Fibroblast of lung (primary cell): ENCODE measurements around the gene ARHGEF10L. TPM values are rescaled to one million over a fixed set of nuclear protein-coding genes. Genes with fewer than 3 reads are reported as not detected.

Source experiments
- DNase-seq, 2 donors: peaks; one replicate each; pipeline versions ENCODE4 v3.0.0 to v3.0.0-alpha.2; 2010; ENCODE audit warnings: low read depth in 2 of 2
- H2AFZ ChIP-seq: 2 replicates; pipeline ENCODE4 v1.5.1; 2012; ENCODE audit warnings: low read length, control low read depth, inconsistent platforms
- H3K27ac ChIP-seq: 2 replicates; pipeline ENCODE4 v1.5.1; 2011; ENCODE audit warnings: low read length, control low read depth; ENCODE audit not compliant: insufficient read depth
- H3K27me3 ChIP-seq: 2 replicates; pipeline ENCODE4 v1.5.1; 2011; ENCODE audit warnings: mild to moderate bottlenecking, low read length; ENCODE audit not compliant: control insufficient read depth, insufficient read depth
- H3K36me3 ChIP-seq: 2 replicates; pipeline ENCODE4 v1.5.1; 2011; ENCODE audit warnings: low read length; ENCODE audit not compliant: control insufficient read depth, insufficient read depth
- H3K4me1 ChIP-seq: 2 replicates; pipeline ENCODE4 v1.5.1; 2011; ENCODE audit warnings: low read length; ENCODE audit not compliant: control insufficient read depth, insufficient read depth; ENCODE audit errors: extremely low read depth
- H3K4me2 ChIP-seq: 2 replicates; pipeline ENCODE4 v1.5.1; 2011; ENCODE audit warnings: low read length, control low read depth; ENCODE audit not compliant: insufficient read depth; ENCODE audit errors: extremely low read depth
- H3K4me3 ChIP-seq, 4 experiments: fragments of 200-600 bp in 1 of 4; sonication (generic) in 1 of 4; replicated peaks in 1 of 4; 2 replicates each; pipeline ENCODE4 v1.5.1; 2011 to 2016; ENCODE audit warnings: low read length in 4 of 4, low read depth in 3 of 4, mild to moderate bottlenecking in 3 of 4, control low read depth in 2 of 4, inconsistent platforms in 1 of 4, mixed read lengths in 1 of 4; ENCODE audit not compliant: insufficient read depth in 1 of 4; ENCODE audit errors: control extremely low read depth in 1 of 4
- H3K79me2 ChIP-seq: 2 replicates; pipeline ENCODE4 v1.5.1; 2012; ENCODE audit warnings: mild to moderate bottlenecking, low read length, inconsistent platforms; ENCODE audit not compliant: control insufficient read depth, insufficient read depth
- H3K9ac ChIP-seq: 2 replicates; pipeline ENCODE4 v1.5.1; 2011; ENCODE audit warnings: mild to moderate bottlenecking, low read length, control low read depth; ENCODE audit not compliant: insufficient read depth
- H3K9me3 ChIP-seq: 2 replicates; pipeline ENCODE4 v1.5.1; 2012; ENCODE audit warnings: low read depth, low read length; ENCODE audit not compliant: control insufficient read depth, insufficient read depth
- H4K20me1 ChIP-seq: 2 replicates; pipeline ENCODE4 v1.5.1; 2011; ENCODE audit warnings: low read length; ENCODE audit not compliant: control insufficient read depth, insufficient read depth; ENCODE audit errors: extremely low read depth
- EZH2 ChIP-seq: IDR thresholded peaks from 2 replicates; pipeline ENCODE4 v1.5.1; 2012; ENCODE audit warnings: low read length, control low read depth, mild to moderate bottlenecking; ENCODE audit errors: missing control alignments
- polyA plus RNA-seq, 2 donors: library from polyadenylated mRNA; depleted of rRNA in 1 of 2; stranded (reverse) in 1 of 2; unstranded in 1 of 2; fragments of >200 nt; gene quantifications; 2 replicates each; pipeline ENCODE4 v1.2.1, GENCODE V29; 2011 to 2012; ENCODE audit warnings: missing spikeins in 1 of 2
- total RNA-seq: library from RNA; depleted of rRNA; stranded (reverse); fragments of >200 nt; gene quantifications from 2 replicates; pipeline ENCODE4 v1.2.1, GENCODE V29; 2014
- TF ChIP-seq, protein P1 (sequence below), 2 donors: IDR thresholded peaks in 1 of 2; conservative IDR thresholded peaks in 1 of 2; 1 replicate in 1 of 2; 2 replicates in 1 of 2; pipeline ENCODE4 v1.5.1; 2011 to 2012; ENCODE audit warnings: low read length in 2 of 2, control low read depth in 1 of 2, inconsistent platforms in 1 of 2, low read depth in 1 of 2, mild to moderate bottlenecking in 1 of 2

Gene ARHGEF10L
- total and polyA plus RNA-seq, 2 donors (not counting 1 experiment from before 2014, with no cell fraction given): 11.2 to 24.3 TPM

- Histone ChIP-seq H3K79me2 (peaks cover 16% of the 10 kb centered on the region), H3K4me1 (peaks cover 12% of the 10 kb centered on the region), H3K9ac (no peak overlapping the region), H3K27ac (no peak overlapping the region), H3K36me3 (peaks cover 8% of the 10 kb centered on the region), H3K4me3 (no peak overlapping the region), H3K9me3 (no peaks in the 10 kb centered on the region), H3K27me3 (no peaks in the 10 kb centered on the region), H3K4me2 (no peak overlapping the region), H2AFZ (no peak overlapping the region), H4K20me1 (no peaks in the 10 kb centered on the region)
- DNase-seq: no peak
- TF ChIP-seq, protein P1, sequence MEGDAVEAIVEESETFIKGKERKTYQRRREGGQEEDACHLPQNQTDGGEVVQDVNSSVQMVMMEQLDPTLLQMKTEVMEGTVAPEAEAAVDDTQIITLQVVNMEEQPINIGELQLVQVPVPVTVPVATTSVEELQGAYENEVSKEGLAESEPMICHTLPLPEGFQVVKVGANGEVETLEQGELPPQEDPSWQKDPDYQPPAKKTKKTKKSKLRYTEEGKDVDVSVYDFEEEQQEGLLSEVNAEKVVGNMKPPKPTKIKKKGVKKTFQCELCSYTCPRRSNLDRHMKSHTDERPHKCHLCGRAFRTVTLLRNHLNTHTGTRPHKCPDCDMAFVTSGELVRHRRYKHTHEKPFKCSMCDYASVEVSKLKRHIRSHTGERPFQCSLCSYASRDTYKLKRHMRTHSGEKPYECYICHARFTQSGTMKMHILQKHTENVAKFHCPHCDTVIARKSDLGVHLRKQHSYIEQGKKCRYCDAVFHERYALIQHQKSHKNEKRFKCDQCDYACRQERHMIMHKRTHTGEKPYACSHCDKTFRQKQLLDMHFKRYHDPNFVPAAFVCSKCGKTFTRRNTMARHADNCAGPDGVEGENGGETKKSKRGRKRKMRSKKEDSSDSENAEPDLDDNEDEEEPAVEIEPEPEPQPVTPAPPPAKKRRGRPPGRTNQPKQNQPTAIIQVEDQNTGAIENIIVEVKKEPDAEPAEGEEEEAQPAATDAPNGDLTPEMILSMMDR (conservative IDR thresholded peaks at IDR 0.05 in 1 of 2, IDR thresholded peaks at IDR 0.05 in 1 of 2; ENCODE audit: low read depth in 1 of 2, low read length in 2 of 2): no peak
- TF ChIP-seq EZH2: no peak
Observed at GRCh38 chr1:17620448-17620847, 81.0 kb downstream of the ARHGEF10L start.

DNA sequence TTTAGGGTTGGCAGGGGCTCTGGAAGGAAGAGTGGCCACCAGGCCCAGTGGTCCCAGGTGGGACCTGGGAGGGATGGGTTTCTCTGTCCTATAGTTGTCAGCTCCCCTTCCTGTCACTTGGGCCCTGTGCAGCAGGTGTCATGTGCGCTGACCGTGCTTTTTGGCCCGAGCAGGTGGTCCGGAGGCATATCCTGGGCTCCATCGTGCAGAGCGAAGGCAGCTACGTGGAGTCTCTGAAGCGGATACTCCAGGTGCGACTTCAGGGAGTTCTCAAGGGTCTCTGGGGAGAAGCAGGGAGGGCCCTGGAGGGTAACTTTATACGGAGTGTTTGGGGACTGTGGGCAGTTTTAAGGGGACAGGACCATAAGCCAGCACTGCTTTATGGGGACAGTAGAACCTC lies 82.2 kb downstream of the ARHGEF10L start:
- no peak overlapping the region for H2AFZ ChIP-seq
- TF ChIP-seq, protein P1 (conservative IDR thresholded peaks at IDR 0.05 in 1 of 2, IDR thresholded peaks at IDR 0.05 in 1 of 2; ENCODE audit: low read depth in 1 of 2, low read length in 2 of 2): no peak
- no peak overlapping the region for H3K4me3 ChIP-seq
- no peak overlapping the region for H3K4me2 ChIP-seq
- no peak overlapping the region for H3K9ac ChIP-seq
- no peaks in the 10 kb centered on the region for H4K20me1 ChIP-seq
- no peaks in the 10 kb centered on the region for H3K9me3 ChIP-seq
- no peak overlapping the region for H3K27ac ChIP-seq
- H3K27me3 ChIP-seq: no peaks in the 10 kb centered on the region
- H3K4me1 ChIP-seq: peaks cover 12% of the 10 kb centered on the region
- peaks cover 16% of the 10 kb centered on the region for H3K79me2 ChIP-seq
- peaks cover 10% of the 10 kb centered on the region for H3K36me3 ChIP-seq
- DNase-seq: no peak

DNA sequence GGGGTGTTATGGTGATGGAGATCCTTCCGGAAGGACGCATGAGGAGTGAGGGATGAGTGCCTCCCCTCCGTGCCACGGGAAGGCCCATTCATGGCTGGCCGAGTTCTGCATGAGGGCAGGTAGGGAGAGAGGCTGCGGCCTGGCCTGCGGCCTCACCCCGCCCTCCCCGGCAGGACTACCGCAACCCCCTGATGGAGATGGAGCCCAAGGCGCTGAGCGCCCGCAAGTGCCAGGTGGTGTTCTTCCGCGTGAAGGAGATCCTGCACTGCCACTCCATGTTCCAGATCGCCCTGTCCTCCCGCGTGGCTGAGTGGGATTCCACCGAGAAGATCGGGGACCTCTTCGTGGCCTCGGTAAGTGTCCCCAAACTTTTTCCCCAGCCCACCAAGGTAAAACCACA lies 83.3 kb downstream of the ARHGEF10L start:
- TF ChIP-seq, protein P1 (conservative IDR thresholded peaks at IDR 0.05 in 1 of 2, IDR thresholded peaks at IDR 0.05 in 1 of 2; ENCODE audit: low read depth in 1 of 2, low read length in 2 of 2): no peak
- no peak for TF ChIP-seq EZH2
- no peaks in the 10 kb centered on the region for H4K20me1 ChIP-seq
- H3K4me2 ChIP-seq: no peak overlapping the region
- DNase-seq: no peak
- no peak overlapping the region for H3K27ac ChIP-seq
- H3K9ac ChIP-seq: no peak overlapping the region
- H3K27me3 ChIP-seq: no peaks in the 10 kb centered on the region
- no peaks in the 10 kb centered on the region for H3K9me3 ChIP-seq
- peaks cover 16% of the 10 kb centered on the region for H3K79me2 ChIP-seq
- H2AFZ ChIP-seq: no peak overlapping the region
- H3K4me1 ChIP-seq: peaks cover 8% of the 10 kb centered on the region
- H3K36me3 ChIP-seq: peaks cover 12% of the 10 kb centered on the region
- H3K4me3 ChIP-seq: no peak overlapping the region
